ENCODE measurements around the gene ZNF778. TPM values are rescaled to one million over a fixed set of nuclear protein-coding genes. Genes with fewer than 3 reads are reported as not detected.
A peak's percentile ranks its signal among the peaks of the same experiment; 100 is the strongest.

ZNF778 gene
- total RNA-seq, 1 donor from 2014 or later: 10.3 TPM

- no peak for FAIRE-seq
- TF ChIP-seq CTCF (IDR thresholded peaks at IDR 0.05; ENCODE audit: insufficient read depth, low read length, severe bottlenecking): no peak
- no peaks in the 10 kb centered on the region for H3K36me3 ChIP-seq (ENCODE audit: control insufficient read depth, insufficient read depth, low read length)
- DNase-seq (ENCODE audit: low read depth): no peak
- H3K4me3 ChIP-seq (ENCODE audit: low read depth, low read length): no peak overlapping the region
- H3K27me3 ChIP-seq (ENCODE audit: control insufficient read depth, insufficient read depth, low read length): peaks cover 3% of the 10 kb centered on the region
These were observed 6.5 kb upstream of the ZNF778 start for GRCh38 chr16:89210904-89211515.

- DNase-seq (ENCODE audit: low read depth): peak; percentile 69
- Histone ChIP-seq H3K27me3 (ENCODE audit: control insufficient read depth, insufficient read depth, low read length) (no peaks in the 10 kb centered on the region), H3K4me3 (ENCODE audit: low read depth, low read length) (peak overlapping the region; percentile 96), H3K36me3 (ENCODE audit: control insufficient read depth, insufficient read depth, low read length) (peaks cover 5% of the 10 kb centered on the region)
- no peak for FAIRE-seq
- TF ChIP-seq CTCF (IDR thresholded peaks at IDR 0.05; ENCODE audit: insufficient read depth, low read length, severe bottlenecking): peak; percentile 72
These were observed 977 bp upstream of the ZNF778 start for GRCh38 chr16:89216315-89217137.

GRCh38 chr16:89217138-89217387 is 440 bp upstream of the ZNF778 start:
- H3K36me3 ChIP-seq (ENCODE audit: control insufficient read depth, insufficient read depth, low read length): peaks cover 7% of the 10 kb centered on the region
- no peaks in the 10 kb centered on the region for H3K27me3 ChIP-seq (ENCODE audit: control insufficient read depth, insufficient read depth, low read length)
- FAIRE-seq: no peak
- no peak for TF ChIP-seq CTCF (IDR thresholded peaks at IDR 0.05; ENCODE audit: insufficient read depth, low read length, severe bottlenecking)
- DNase-seq (ENCODE audit: low read depth): no peak
- peak overlapping the region; percentile 96 for H3K4me3 ChIP-seq (ENCODE audit: low read depth, low read length)

- TF ChIP-seq CTCF (IDR thresholded peaks at IDR 0.05; ENCODE audit: insufficient read depth, low read length, severe bottlenecking): no peak
- Histone ChIP-seq H3K4me3 (ENCODE audit: low read depth, low read length) (no peak overlapping the region), H3K27me3 (ENCODE audit: control insufficient read depth, insufficient read depth, low read length) (no peaks in the 10 kb centered on the region), H3K36me3 (ENCODE audit: control insufficient read depth, insufficient read depth, low read length) (peaks cover 11% of the 10 kb centered on the region)
- FAIRE-seq: no peak
- no peak for DNase-seq (ENCODE audit: low read depth)
These were observed 1.9 kb downstream of the ZNF778 start for GRCh38 chr16:89219365-89219764.

GRCh38 chr16:89221604-89222003 is 4.1 kb downstream of the ZNF778 start:
- DNase-seq (ENCODE audit: low read depth) (no peak), FAIRE-seq (no peak)
- H3K27me3 ChIP-seq (ENCODE audit: control insufficient read depth, insufficient read depth, low read length): no peaks in the 10 kb centered on the region
- TF ChIP-seq CTCF (IDR thresholded peaks at IDR 0.05; ENCODE audit: insufficient read depth, low read length, severe bottlenecking): no peak
- H3K4me3 ChIP-seq (ENCODE audit: low read depth, low read length): no peak overlapping the region
- H3K36me3 ChIP-seq (ENCODE audit: control insufficient read depth, insufficient read depth, low read length): peaks cover 19% of the 10 kb centered on the region

Data from bronchial epithelial cell (primary cell).